Neuron (in vitro differentiated cells): ENCODE data around the gene GLIPR1.
"Not testable (repeated sequence)": the region's sequence is repeated elsewhere in the genome, so short reads cannot be mapped to it uniquely, and the experiment has no call there.

Source experiments
- H2AFZ ChIP-seq: one replicate; pipeline ENCODE4 v1.6.1; 2013; ENCODE audit warnings: low read depth, mild to moderate bottlenecking, inconsistent platforms, low read length, moderate library complexity
- H3K27me3 ChIP-seq: one replicate; pipeline ENCODE4 v1.6.1; 2013; ENCODE audit warnings: low read length; ENCODE audit not compliant: insufficient read depth
- H3K36me3 ChIP-seq: one replicate; pipeline ENCODE4 v1.6.1; 2013; ENCODE audit warnings: low read length; ENCODE audit not compliant: insufficient read depth
- H3K4me1 ChIP-seq: one replicate; pipeline ENCODE4 v1.6.1; 2013; ENCODE audit warnings: low read length; ENCODE audit not compliant: insufficient read depth
- H3K4me3 ChIP-seq: 2 replicates; pipeline ENCODE4 v1.5.1; 2013; ENCODE audit warnings: mild to moderate bottlenecking, low read length, moderate library complexity
- H3K9me3 ChIP-seq: one replicate; pipeline ENCODE4 v1.6.1; 2013; ENCODE audit warnings: low read length

GLIPR1 gene

DNA sequence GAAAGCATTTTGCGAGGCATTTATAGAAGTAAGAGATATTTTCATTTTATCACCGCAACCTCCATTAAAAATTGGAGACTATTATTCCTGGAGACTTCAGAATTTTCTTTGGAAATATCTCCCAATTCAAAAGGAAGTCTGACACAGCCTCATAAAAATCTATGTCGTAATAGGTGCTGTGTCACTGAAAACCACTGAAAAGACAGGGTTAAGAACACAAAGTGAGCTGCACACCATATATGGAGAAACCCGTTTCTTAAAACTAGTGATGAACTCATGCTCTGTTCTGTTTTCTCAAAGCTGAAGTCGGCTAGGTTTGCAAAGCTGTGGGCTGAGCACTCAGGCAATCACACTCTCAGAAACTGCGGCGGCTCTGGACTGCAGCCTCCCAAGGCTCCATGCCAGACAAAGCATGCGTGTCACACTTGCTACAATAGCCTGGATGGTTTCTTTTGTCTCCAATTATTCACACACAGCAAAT lies at the start of gene GLIPR1:
GLIPR1 (plus strand) TSS at position 287 of the 481 bp plus-strand sequence; CDS start at position 413, 126 bp downstream.
- H3K9me3 ChIP-seq, result no peaks in the 10 kb centered on the region
- peak within 1 kb of the TSS; percentile 24 for H3K4me3 ChIP-seq
- H3K4me1 ChIP-seq, result peaks cover 17% of the 10 kb centered on the region
- no peaks in the 10 kb centered on the region for H3K36me3 ChIP-seq
- peak within 1 kb of the TSS; percentile 88 for H2AFZ ChIP-seq
- H3K27me3 ChIP-seq, result no peaks in the 10 kb centered on the region

DNA sequence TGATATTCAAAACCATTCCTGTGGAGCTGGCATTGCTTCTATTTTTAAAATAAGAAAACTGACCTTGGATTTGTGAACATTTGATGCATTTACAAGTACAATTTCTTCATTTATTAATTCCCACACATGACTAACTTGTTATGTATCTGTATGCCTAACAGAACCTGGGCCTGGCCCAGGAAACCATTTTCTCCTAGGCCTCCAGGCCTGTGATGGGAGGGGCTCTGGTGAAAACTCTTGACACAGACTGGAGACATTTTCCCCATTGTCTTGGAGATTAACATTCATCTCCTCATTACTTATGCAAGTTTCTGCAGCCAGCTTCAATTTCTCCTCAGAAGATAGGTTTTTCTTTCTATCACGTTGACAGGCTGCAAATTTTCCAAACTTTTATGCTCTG lies 47.6 kb upstream of the GLIPR1 start:
- no peaks in the 10 kb centered on the region for H3K27me3 ChIP-seq
- peaks cover 2% of the 10 kb centered on the region for H3K9me3 ChIP-seq

GRCh38 chr12:75437564-75437963 lies 43.0 kb upstream of the GLIPR1 start:
- Histone ChIP-seq H3K36me3 (no peaks in the 10 kb centered on the region), H3K27me3 (no peaks in the 10 kb centered on the region), H3K9me3 (no peaks in the 10 kb centered on the region), H3K4me3 (no peak overlapping the region), H3K4me1 (no peaks in the 10 kb centered on the region), H2AFZ (no peak overlapping the region)

More for the DNA sequence above, 47.6 kb upstream of the GLIPR1 start:
- Histone ChIP-seq H3K4me1 (no peaks in the 10 kb centered on the region), H3K36me3 (no peaks in the 10 kb centered on the region), H2AFZ (peak overlapping the region; percentile 76), H3K4me3 (no peak overlapping the region)

DNA sequence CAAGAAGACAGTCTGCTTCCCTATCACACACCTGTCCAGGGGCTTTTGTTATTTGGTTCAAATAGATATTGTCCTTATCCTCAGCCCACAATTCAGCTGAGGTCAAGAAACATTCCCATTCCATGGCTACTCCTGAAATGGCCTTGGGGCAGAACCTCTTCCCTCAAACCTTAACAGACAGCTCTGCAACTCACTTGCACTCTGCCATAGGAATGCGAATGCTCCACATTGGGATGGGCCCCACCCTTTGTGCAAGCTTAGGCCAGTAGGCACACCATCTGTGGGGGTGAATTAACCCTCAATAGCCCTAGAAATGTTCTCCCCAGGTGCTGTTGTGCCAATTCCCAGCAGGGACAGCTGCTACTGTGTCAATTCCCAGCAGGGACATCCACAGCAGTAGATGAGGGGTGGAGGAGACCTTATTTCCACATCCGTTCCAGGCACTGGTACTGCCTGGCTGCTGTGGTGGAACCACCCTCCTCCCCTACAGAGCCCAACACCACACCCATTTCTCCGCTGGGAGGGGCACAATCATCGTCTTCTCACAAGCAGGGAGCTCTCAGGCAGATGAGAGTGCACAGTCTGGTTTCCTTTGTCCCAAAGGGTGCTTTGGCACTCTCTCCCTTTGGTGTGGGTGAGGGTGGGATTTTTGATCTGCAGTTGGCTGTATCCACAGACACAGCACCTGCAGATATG lies 42.3 kb upstream of the GLIPR1 start:
- no peak overlapping the region for H2AFZ ChIP-seq
- no peaks in the 10 kb centered on the region for H3K9me3 ChIP-seq
- H3K36me3 ChIP-seq, result no peaks in the 10 kb centered on the region
- no peaks in the 10 kb centered on the region for H3K27me3 ChIP-seq
- no peaks in the 10 kb centered on the region for H3K4me1 ChIP-seq
- no peak overlapping the region for H3K4me3 ChIP-seq

DNA sequence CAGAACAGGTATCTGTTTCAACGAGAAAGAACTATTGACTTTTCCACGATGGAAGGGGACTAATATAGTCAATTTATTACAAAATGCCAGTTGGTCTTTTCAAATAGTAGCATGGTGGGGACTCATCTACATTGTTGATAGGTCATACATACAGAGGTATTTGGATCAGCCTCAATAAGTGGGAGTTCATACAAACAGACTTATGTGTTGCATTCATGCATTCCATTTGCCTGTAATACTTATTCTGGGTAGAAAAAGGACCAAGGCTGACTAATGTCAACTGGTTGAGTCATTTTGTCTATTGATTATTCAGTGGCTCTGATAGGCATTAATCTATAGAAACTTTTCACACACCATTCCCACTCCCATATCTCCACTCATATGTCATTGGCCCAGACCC lies 41.5 kb upstream of the GLIPR1 start:
- Histone ChIP-seq H3K27me3 (no peaks in the 10 kb centered on the region), H3K4me1 (no peaks in the 10 kb centered on the region), H3K4me3 (no peak overlapping the region), H3K36me3 (no peaks in the 10 kb centered on the region), H3K9me3 (no peaks in the 10 kb centered on the region), H2AFZ (no peak overlapping the region)

DNA sequence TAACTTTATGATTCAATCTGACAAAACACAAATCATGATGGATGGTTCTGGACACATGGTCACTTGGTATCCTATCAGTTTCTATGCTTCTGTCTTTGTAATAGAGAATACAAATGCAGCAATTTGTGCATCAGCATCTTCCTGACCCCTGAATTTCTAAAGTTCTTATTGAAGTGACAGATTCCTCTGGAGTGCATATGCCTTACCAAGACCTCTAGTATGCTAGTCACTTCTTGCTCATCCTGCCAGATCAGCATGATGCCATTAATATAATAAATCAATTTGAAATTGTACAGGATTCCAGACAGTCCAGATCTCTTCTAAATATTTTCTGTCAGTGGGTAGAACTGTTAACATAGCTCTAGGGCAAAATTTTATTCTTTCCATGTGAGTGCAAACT lies 40.6 kb upstream of the GLIPR1 start:
- Histone ChIP-seq H3K36me3 (no peaks in the 10 kb centered on the region), H3K9me3 (no peaks in the 10 kb centered on the region), H2AFZ (no peak overlapping the region), H3K4me1 (no peaks in the 10 kb centered on the region), H3K4me3 (no peak overlapping the region), H3K27me3 (no peaks in the 10 kb centered on the region)

GRCh38 chr12:75441687-75442449 lies 38.7 kb upstream of the GLIPR1 start:
- H3K27me3 ChIP-seq, H3K36me3 ChIP-seq, H2AFZ ChIP-seq, H3K4me1 ChIP-seq, H3K4me3 ChIP-seq, H3K9me3 ChIP-seq: not testable (repeated sequence)

GRCh38 chr12:75442454-75442853 lies 38.1 kb upstream of the GLIPR1 start:
- not testable (repeated sequence) for H3K36me3 ChIP-seq, H2AFZ ChIP-seq, H3K4me1 ChIP-seq, H3K9me3 ChIP-seq, H3K4me3 ChIP-seq, H3K27me3 ChIP-seq

DNA sequence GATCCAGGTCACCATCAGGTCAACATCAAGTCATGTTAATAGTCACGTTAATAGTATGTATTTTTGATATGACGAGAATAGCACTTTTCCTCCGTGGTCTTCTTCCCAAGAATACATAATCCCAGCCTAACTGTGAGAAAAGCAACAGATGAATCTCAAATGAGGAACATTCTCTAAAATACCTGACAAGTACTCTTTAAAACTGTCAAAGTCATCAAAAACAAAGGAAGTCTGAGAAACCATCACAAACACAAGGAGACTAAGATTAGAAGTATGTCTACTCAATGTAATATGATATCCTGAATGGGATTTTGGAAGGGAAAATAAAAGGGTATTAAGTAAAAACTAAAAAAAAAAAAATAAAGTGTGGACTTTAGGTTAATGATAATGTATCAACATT lies 36.8 kb upstream of the GLIPR1 start:
- H3K9me3 ChIP-seq, result no peaks in the 10 kb centered on the region
- no peaks in the 10 kb centered on the region for H3K36me3 ChIP-seq
- no peak overlapping the region for H2AFZ ChIP-seq
- H3K27me3 ChIP-seq, result peaks cover 2% of the 10 kb centered on the region
- no peak overlapping the region for H3K4me3 ChIP-seq
- no peaks in the 10 kb centered on the region for H3K4me1 ChIP-seq

GRCh38 chr12:75444429-75445136 lies 36.0 kb upstream of the GLIPR1 start:
- no peak overlapping the region for H3K4me3 ChIP-seq
- H2AFZ ChIP-seq, result no peak overlapping the region
- no peaks in the 10 kb centered on the region for H3K9me3 ChIP-seq
- peaks cover 2% of the 10 kb centered on the region for H3K27me3 ChIP-seq
- H3K4me1 ChIP-seq, result no peaks in the 10 kb centered on the region
- H3K36me3 ChIP-seq, result no peaks in the 10 kb centered on the region

GRCh38 chr12:75445137-75445507 lies 35.4 kb upstream of the GLIPR1 start:
- not testable (repeated sequence) for H3K9me3 ChIP-seq, H3K36me3 ChIP-seq, H3K4me3 ChIP-seq, H3K4me1 ChIP-seq, H2AFZ ChIP-seq, H3K27me3 ChIP-seq

- Histone ChIP-seq H3K27me3 (peaks cover 2% of the 10 kb centered on the region), H3K4me1 (no peaks in the 10 kb centered on the region), H3K4me3 (no peak overlapping the region), H2AFZ (no peak overlapping the region), H3K36me3 (no peaks in the 10 kb centered on the region), H3K9me3 (no peaks in the 10 kb centered on the region)
Observed at GRCh38 chr12:75446857-75447256, 33.7 kb upstream of the GLIPR1 start.

GRCh38 chr12:75447691-75448393 lies 32.7 kb upstream of the GLIPR1 start:
- no peaks in the 10 kb centered on the region for H3K36me3 ChIP-seq
- H3K27me3 ChIP-seq, result peaks cover 2% of the 10 kb centered on the region
- no peaks in the 10 kb centered on the region for H3K4me1 ChIP-seq
- H3K9me3 ChIP-seq, result no peaks in the 10 kb centered on the region
- H2AFZ ChIP-seq, result no peak overlapping the region
- H3K4me3 ChIP-seq, result no peak overlapping the region
